ENCODE measurements around the gene SNX4. TPM values are rescaled to one million over a fixed set of nuclear protein-coding genes. Genes with fewer than 3 reads are reported as not detected.

Gene SNX4
- polyA plus RNA-seq, 1 donor: 70.2 TPM

DNA sequence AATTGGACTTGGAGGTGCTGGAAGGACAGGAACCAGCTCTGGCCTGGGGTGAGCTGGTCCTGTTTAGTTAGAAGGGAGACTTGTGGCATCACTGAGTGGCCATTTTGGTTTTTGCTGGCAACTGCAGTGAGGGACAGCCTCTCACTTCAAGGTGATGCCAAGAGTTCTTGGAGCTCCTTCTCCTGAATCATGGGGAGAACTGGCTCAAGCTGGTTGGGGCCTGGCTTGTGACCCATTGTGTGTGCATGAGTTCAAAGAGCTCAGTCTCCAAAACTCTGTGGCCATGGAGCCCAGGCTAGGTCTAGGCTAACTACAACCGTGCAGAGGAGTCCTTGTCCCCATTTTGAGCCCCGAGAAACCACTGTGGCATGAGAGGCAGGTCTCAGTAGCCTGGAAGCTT lies 84.8 kb downstream of the SNX4 start:
- H3K27me3 ChIP-seq (ENCODE audit: control insufficient read depth, insufficient read depth, low read length): no peaks in the 10 kb centered on the region
- H3K4me1 ChIP-seq (ENCODE audit: control insufficient read depth, insufficient read depth, low read length): peaks cover 32% of the 10 kb centered on the region
- no CpG with 5 or more reads among the region's 2 CpGs for WGBS (ENCODE audit: insufficient coverage, low lambda C conversion rate)
- H3K9me3 ChIP-seq (ENCODE audit: control insufficient read depth, low read depth, low read length): no peaks in the 10 kb centered on the region
- H3K4me3 ChIP-seq (ENCODE audit: low read length): no peak overlapping the region
- H3K36me3 ChIP-seq (ENCODE audit: control insufficient read depth, insufficient read depth, low read length): no peaks in the 10 kb centered on the region
- no peak overlapping the region for H3K27ac ChIP-seq (ENCODE audit: low read length)
- no peak for DNase-seq

GRCh38 chr3:125434582-125435011 lies 85.4 kb downstream of the SNX4 start:
- DNase-seq: no peak
- Histone ChIP-seq H3K9me3 (ENCODE audit: control insufficient read depth, low read depth, low read length) (peaks cover 3% of the 10 kb centered on the region), H3K4me1 (ENCODE audit: control insufficient read depth, insufficient read depth, low read length) (peaks cover 26% of the 10 kb centered on the region), H3K27me3 (ENCODE audit: control insufficient read depth, insufficient read depth, low read length) (no peaks in the 10 kb centered on the region), H3K4me3 (ENCODE audit: low read length) (no peak overlapping the region), H3K27ac (ENCODE audit: low read length) (no peak overlapping the region), H3K36me3 (ENCODE audit: control insufficient read depth, insufficient read depth, low read length) (no peaks in the 10 kb centered on the region)
- WGBS (ENCODE audit: insufficient coverage, low lambda C conversion rate): 100% methylated on average over 2 of the region's 6 CpGs

DNA sequence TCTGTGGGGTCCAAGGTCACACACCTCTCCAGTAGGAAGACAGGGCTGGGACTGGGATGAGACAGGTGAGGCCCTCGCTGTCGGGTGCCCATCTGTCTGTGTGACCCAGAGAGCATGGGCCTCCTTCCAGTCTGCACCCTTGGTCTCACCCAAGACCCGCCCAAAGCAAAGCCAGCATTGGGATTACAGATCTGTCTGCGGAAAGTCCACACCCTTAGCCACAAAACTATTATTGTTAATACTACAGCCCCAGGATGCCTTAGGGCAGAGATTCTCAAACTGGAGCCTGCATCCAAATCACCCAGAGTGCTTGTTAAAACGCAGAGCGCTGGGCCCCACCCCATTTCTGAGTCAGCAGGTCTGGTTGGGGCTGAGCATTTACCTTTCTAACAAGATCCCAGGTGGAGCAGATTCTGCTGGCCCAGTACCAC lies 86.4 kb downstream of the SNX4 start:
- Histone ChIP-seq H3K27me3 (ENCODE audit: control insufficient read depth, insufficient read depth, low read length) (no peaks in the 10 kb centered on the region), H3K36me3 (ENCODE audit: control insufficient read depth, insufficient read depth, low read length) (no peaks in the 10 kb centered on the region), H3K4me1 (ENCODE audit: control insufficient read depth, insufficient read depth, low read length) (peaks cover 16% of the 10 kb centered on the region), H3K27ac (ENCODE audit: low read length) (no peak overlapping the region), H3K4me3 (ENCODE audit: low read length) (no peak overlapping the region), H3K9me3 (ENCODE audit: control insufficient read depth, low read depth, low read length) (peaks cover 4% of the 10 kb centered on the region)
- WGBS (ENCODE audit: insufficient coverage, low lambda C conversion rate): no CpG with 5 or more reads among the region's 6 CpGs
- peak in 1 of 2 donors; percentile 8 for DNase-seq

GRCh38 chr3:125433091-125433534 lies 86.9 kb downstream of the SNX4 start:
- H3K9me3 ChIP-seq (ENCODE audit: control insufficient read depth, low read depth, low read length): peaks cover 4% of the 10 kb centered on the region
- H3K27ac ChIP-seq (ENCODE audit: low read length): no peak overlapping the region
- no peaks in the 10 kb centered on the region for H3K36me3 ChIP-seq (ENCODE audit: control insufficient read depth, insufficient read depth, low read length)
- H3K27me3 ChIP-seq (ENCODE audit: control insufficient read depth, insufficient read depth, low read length): no peaks in the 10 kb centered on the region
- DNase-seq: no peak
- 84% methylated on average over 4 of the region's 6 CpGs for WGBS (ENCODE audit: insufficient coverage, low lambda C conversion rate)
- H3K4me1 ChIP-seq (ENCODE audit: control insufficient read depth, insufficient read depth, low read length): peaks cover 11% of the 10 kb centered on the region
- H3K4me3 ChIP-seq (ENCODE audit: low read length): no peak overlapping the region

DNA sequence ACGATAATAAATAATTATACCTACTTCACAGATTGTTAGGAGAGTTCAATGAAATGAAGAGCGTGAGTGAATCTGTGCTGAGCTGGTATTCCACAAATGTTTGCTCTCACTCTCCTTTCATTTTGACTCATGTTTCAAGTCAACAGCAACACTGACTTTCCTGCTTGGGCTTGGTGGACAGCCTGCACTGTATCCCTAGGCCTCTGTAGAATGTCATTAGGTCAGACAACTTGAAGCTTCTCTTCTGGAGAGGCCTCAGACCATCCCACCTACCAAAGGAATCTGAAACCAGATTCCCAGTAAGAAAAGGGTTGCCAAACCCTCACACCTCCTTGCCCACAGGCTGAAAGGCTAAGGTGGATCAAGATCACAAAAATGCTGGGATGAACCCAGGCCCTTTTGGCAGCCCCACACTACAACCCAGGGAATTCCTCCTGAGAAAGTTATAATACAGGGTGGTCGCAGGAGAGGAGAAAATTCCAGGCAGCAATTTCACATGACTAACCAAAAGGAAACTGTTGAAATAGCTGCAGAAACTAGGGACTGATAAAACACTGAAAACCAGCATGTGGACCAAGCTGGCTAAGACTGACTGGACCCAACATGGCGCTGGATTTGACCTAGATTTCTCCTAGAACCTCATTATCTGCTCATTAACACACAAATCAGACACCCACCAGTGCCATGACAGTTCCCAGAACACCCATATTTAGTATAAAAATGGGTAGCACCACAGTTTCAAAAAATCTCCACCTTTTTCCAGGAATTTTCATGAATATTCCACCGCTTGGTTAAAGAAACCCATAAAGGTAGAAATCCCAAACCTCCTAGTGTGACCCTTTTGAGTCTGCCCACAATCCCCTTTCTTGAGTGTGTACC lies 87.9 kb downstream of the SNX4 start:
- no CpG with 5 or more reads among the region's 5 CpGs for WGBS (ENCODE audit: insufficient coverage, low lambda C conversion rate)

GRCh38 chr3:125431391-125431790 lies 88.6 kb downstream of the SNX4 start:
- Histone ChIP-seq H3K27ac (ENCODE audit: low read length) (no peak overlapping the region), H3K4me1 (ENCODE audit: control insufficient read depth, insufficient read depth, low read length) (peaks cover 1% of the 10 kb centered on the region), H3K4me3 (ENCODE audit: low read length) (no peak overlapping the region), H3K9me3 (ENCODE audit: control insufficient read depth, low read depth, low read length) (peaks cover 4% of the 10 kb centered on the region), H3K36me3 (ENCODE audit: control insufficient read depth, insufficient read depth, low read length) (no peaks in the 10 kb centered on the region), H3K27me3 (ENCODE audit: control insufficient read depth, insufficient read depth, low read length) (no peaks in the 10 kb centered on the region)
- 100% methylated on average over 1 of the region's 2 CpGs for WGBS (ENCODE audit: insufficient coverage, low lambda C conversion rate)
- no peak for DNase-seq

More for the DNA sequence above, 87.9 kb downstream of the SNX4 start:
- H3K36me3 ChIP-seq (ENCODE audit: control insufficient read depth, insufficient read depth, low read length): no peaks in the 10 kb centered on the region
- H3K27me3 ChIP-seq (ENCODE audit: control insufficient read depth, insufficient read depth, low read length): no peaks in the 10 kb centered on the region
- peaks cover 5% of the 10 kb centered on the region for H3K4me1 ChIP-seq (ENCODE audit: control insufficient read depth, insufficient read depth, low read length)
- no peak overlapping the region for H3K27ac ChIP-seq (ENCODE audit: low read length)
- H3K9me3 ChIP-seq (ENCODE audit: control insufficient read depth, low read depth, low read length): peaks cover 4% of the 10 kb centered on the region
- H3K4me3 ChIP-seq (ENCODE audit: low read length): no peak overlapping the region
- no peak for DNase-seq

GRCh38 chr3:125428216-125428830 lies 91.7 kb downstream of the SNX4 start:
- H3K9me3 ChIP-seq (ENCODE audit: control insufficient read depth, low read depth, low read length): peaks cover 4% of the 10 kb centered on the region
- 100% methylated on average over 3 of the region's 7 CpGs for WGBS (ENCODE audit: insufficient coverage, low lambda C conversion rate)
- DNase-seq: no peak

DNA sequence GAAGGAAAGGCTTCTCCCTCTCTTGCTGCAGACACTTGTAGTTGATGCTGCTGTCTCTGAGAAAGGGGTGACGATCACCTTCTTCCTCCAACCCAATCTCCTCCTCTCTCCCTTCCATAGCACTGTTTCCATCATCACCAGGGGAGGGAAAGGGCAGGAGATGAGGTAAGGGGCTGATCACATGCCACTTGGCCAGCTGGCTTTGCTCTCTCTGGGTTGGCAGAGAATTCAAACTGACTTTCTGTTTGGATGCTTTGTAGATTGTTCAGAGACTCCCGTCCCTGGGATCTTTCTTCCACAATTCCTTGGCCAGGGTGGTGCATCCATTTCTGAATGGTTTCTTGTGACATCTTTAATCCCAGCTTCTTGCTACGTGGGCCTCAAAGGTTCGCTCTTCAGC lies 101.7 kb downstream of the SNX4 start:
- Histone ChIP-seq H3K4me3 (ENCODE audit: low read length) (no peak overlapping the region), H3K27me3 (ENCODE audit: control insufficient read depth, insufficient read depth, low read length) (no peaks in the 10 kb centered on the region), H3K9me3 (ENCODE audit: control insufficient read depth, low read depth, low read length) (no peaks in the 10 kb centered on the region), H3K36me3 (ENCODE audit: control insufficient read depth, insufficient read depth, low read length) (no peaks in the 10 kb centered on the region), H3K27ac (ENCODE audit: low read length) (no peak overlapping the region), H3K4me1 (ENCODE audit: control insufficient read depth, insufficient read depth, low read length) (no peaks in the 10 kb centered on the region)
- WGBS (ENCODE audit: insufficient coverage, low lambda C conversion rate): no CpG with 5 or more reads among the region's 4 CpGs
- DNase-seq: no peak

More at GRCh38 chr3:125428216-125428830, 91.7 kb downstream of the SNX4 start:
- Histone ChIP-seq H3K27me3 (ENCODE audit: control insufficient read depth, insufficient read depth, low read length) (no peaks in the 10 kb centered on the region), H3K4me3 (ENCODE audit: low read length) (no peak overlapping the region), H3K36me3 (ENCODE audit: control insufficient read depth, insufficient read depth, low read length) (no peaks in the 10 kb centered on the region), H3K27ac (ENCODE audit: low read length) (no peak overlapping the region), H3K4me1 (ENCODE audit: control insufficient read depth, insufficient read depth, low read length) (peaks cover 2% of the 10 kb centered on the region)

- Histone ChIP-seq H3K36me3 (ENCODE audit: control insufficient read depth, insufficient read depth, low read length) (no peaks in the 10 kb centered on the region), H3K27ac (ENCODE audit: low read length) (no peak overlapping the region), H3K9me3 (ENCODE audit: control insufficient read depth, low read depth, low read length) (no peaks in the 10 kb centered on the region), H3K27me3 (ENCODE audit: control insufficient read depth, insufficient read depth, low read length) (no peaks in the 10 kb centered on the region), H3K4me3 (ENCODE audit: low read length) (no peak overlapping the region), H3K4me1 (ENCODE audit: control insufficient read depth, insufficient read depth, low read length) (no peaks in the 10 kb centered on the region)
- DNase-seq: no peak
- WGBS (ENCODE audit: insufficient coverage, low lambda C conversion rate): no CpG with 5 or more reads among the region's 3 CpGs
Measured at GRCh38 chr3:125416235-125416634, 103.8 kb downstream of the SNX4 start.

DNA sequence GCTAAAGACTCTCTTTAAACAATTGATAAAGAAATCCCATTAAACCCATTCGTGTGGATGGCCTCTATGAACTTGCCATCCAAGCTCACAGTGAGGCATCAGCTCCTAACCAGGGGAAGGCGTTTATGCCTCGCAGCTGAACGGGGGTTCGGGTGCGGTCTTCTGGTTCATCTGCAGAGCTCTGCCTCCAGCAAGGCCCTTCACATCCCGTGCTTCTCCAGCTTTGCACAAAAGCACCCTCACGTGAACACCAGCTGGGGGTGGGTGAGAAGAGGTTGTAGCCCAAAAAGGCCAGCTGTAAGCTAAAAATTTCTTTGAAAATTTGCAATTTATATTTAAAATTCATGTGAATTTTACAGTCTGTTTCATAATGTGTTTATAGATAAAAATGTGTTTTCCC lies 105.3 kb downstream of the SNX4 start:
- H3K27me3 ChIP-seq (ENCODE audit: control insufficient read depth, insufficient read depth, low read length): no peaks in the 10 kb centered on the region
- no peak overlapping the region for H3K4me3 ChIP-seq (ENCODE audit: low read length)
- H3K27ac ChIP-seq (ENCODE audit: low read length): no peak overlapping the region
- H3K36me3 ChIP-seq (ENCODE audit: control insufficient read depth, insufficient read depth, low read length): no peaks in the 10 kb centered on the region
- no peak for DNase-seq
- no peaks in the 10 kb centered on the region for H3K4me1 ChIP-seq (ENCODE audit: control insufficient read depth, insufficient read depth, low read length)
- WGBS (ENCODE audit: insufficient coverage, low lambda C conversion rate): no CpG with 5 or more reads among the region's 8 CpGs
- H3K9me3 ChIP-seq (ENCODE audit: control insufficient read depth, low read depth, low read length): no peaks in the 10 kb centered on the region
